Right atrium auricular region (tissue), 2 donors: ENCODE data around the gene POLR3G. TPM values are rescaled to one million over a fixed set of nuclear protein-coding genes. Genes with fewer than 3 reads are reported as not detected.

Source experiments
- DNase-seq: peaks from one replicate; pipeline ENCODE4 v3.0.0-alpha.2; 2019; ENCODE audit warnings: low spot score
- H3K27ac ChIP-seq, 2 donors: fragments of 200-600 bp; sonication (generic); 1 replicate in 1 of 2; 2 replicates in 1 of 2; pipeline ENCODE4 v1.5.1; 2016 to 2019
- H3K27me3 ChIP-seq, 2 donors: fragments of 200-600 bp; sonication (generic); one replicate each; pipeline versions ENCODE4 v1.5.1 to v1.6.0; 2017 to 2019
- H3K36me3 ChIP-seq: fragments of 200-600 bp; sonication (generic); one replicate; pipeline ENCODE4 v1.5.1; 2016
- H3K4me1 ChIP-seq, 2 donors: fragments of 200-600 bp; sonication (generic); one replicate each; pipeline versions ENCODE4 v1.5.1 to v1.6.0; 2017 to 2019
- H3K4me3 ChIP-seq, 2 donors: fragments of 200-600 bp; sonication (generic); 1 replicate in 1 of 2; 2 replicates in 1 of 2; pipeline ENCODE4 v1.5.1; 2017 to 2019; ENCODE audit warnings: mild to moderate bottlenecking in 1 of 2, moderate library complexity in 1 of 2
- H3K9me3 ChIP-seq, 2 donors: fragments of 200-600 bp; sonication (generic); one replicate each; pipeline ENCODE4 v1.5.1; 2019
- CTCF ChIP-seq, 2 donors: fragments of 200-600 bp; sonication (generic); IDR thresholded peaks; one replicate each; pipeline ENCODE4 v1.5.1; 2019; ENCODE audit warnings: antibody characterized with exemption in 2 of 2
- total RNA-seq, 2 donors: library from RNA; depleted of rRNA; stranded (reverse); fragments of >200 nt; gene quantifications; one replicate each; pipeline ENCODE4 v1.1.0, GENCODE V29; 2016

Gene POLR3G
- total RNA-seq, 2 donors from 2014 or later: 0.85 to 1.6 TPM

GRCh38 chr5:90528601-90529193 lies 54.0 kb downstream of the POLR3G start:
- H3K27ac ChIP-seq: peak overlapping the region; percentile 96 to 99
- H3K27me3 ChIP-seq: no peaks in the 10 kb centered on the region
- H3K36me3 ChIP-seq: no peaks in the 10 kb centered on the region
- no peaks in the 10 kb centered on the region for H3K9me3 ChIP-seq
- no peak for DNase-seq
- H3K4me3 ChIP-seq: peak overlapping the region; percentile 90 to 91
- peaks cover 0 to 28% of the 10 kb centered on the region in 2 donors for H3K4me1 ChIP-seq
- no peak for TF ChIP-seq CTCF (IDR thresholded peaks at IDR 0.05)

GRCh38 chr5:90529194-90529938 lies 54.7 kb downstream of the POLR3G start, which contains the start of gene LYSMD3:
LYSMD3 (minus strand) TSS chr5:90529584; CDS start chr5:90525289, 4,295 bp downstream.
- peak within 1 kb of the TSS; percentile 90 to 91 for H3K4me3 ChIP-seq
- peak within 1 kb of the TSS; percentile 96 to 99 for H3K27ac ChIP-seq
- H3K27me3 ChIP-seq: no peaks in the 10 kb centered on the region
- TF ChIP-seq CTCF (IDR thresholded peaks at IDR 0.05): no peak
- H3K36me3 ChIP-seq: no peaks in the 10 kb centered on the region
- no peaks in the 10 kb centered on the region for H3K9me3 ChIP-seq
- H3K4me1 ChIP-seq: peaks cover 0 to 28% of the 10 kb centered on the region in 2 donors
- DNase-seq: peak; percentile 96

- Histone ChIP-seq H3K4me3 (peak overlapping the region; percentile 90 to 91), H3K27me3 (no peaks in the 10 kb centered on the region), H3K4me1 (peaks cover 0 to 28% of the 10 kb centered on the region in 2 donors), H3K36me3 (no peaks in the 10 kb centered on the region), H3K9me3 (no peaks in the 10 kb centered on the region), H3K27ac (peak overlapping the region; percentile 96 to 99)
- peak; percentile 75 for DNase-seq
- TF ChIP-seq CTCF (IDR thresholded peaks at IDR 0.05): peak; percentile 67 to 82
Observed at GRCh38 chr5:90529939-90530677, 55.4 kb downstream of the POLR3G start.

DNA sequence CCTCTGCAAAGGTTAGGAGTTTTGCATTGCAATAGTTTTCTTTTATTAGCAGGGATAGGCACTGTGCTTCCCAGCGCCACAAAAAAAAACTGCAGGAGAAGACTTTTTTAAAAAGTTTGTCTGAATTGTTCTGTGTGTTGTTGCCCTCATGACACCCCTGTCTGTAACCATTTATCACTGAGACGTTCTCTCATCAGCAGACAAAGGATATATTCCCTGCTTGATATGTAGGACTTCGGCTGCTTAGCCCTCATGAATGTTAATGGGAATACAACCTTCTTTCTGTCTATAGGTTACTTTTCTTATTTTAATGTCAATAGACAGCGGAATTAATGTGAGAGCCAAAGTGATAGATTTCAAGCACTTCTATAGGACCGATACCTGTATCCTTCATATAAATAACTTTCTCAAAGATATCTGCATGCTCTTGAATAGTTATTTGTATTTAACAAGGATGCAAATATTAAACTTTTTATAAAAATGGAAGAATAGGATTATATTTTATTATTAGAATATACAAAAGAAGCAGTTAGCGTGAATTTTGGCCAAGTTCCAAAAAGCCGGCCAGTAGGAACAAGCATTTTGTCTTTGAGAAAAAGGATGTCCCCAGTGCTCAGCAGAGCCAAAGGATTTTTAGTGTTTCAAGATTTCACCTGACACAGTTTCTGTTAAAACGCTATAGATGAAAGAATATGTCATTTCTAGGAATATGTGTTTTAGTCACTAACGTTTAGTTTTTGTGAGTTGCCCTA lies 56.2 kb downstream of the POLR3G start:
- peak overlapping the region; percentile 96 to 99 for H3K27ac ChIP-seq
- peak overlapping the region in 1 of 2 donors; percentile 91 for H3K4me3 ChIP-seq
- no peaks in the 10 kb centered on the region for H3K36me3 ChIP-seq

More for the DNA sequence above, 56.2 kb downstream of the POLR3G start:
- Histone ChIP-seq H3K27me3 (no peaks in the 10 kb centered on the region), H3K9me3 (no peaks in the 10 kb centered on the region), H3K4me1 (peaks cover 0 to 28% of the 10 kb centered on the region in 2 donors)
- DNase-seq: no peak
- no peak for TF ChIP-seq CTCF (IDR thresholded peaks at IDR 0.05)
